HCT116 (cell line): Measurements from ENCODE around the gene MRPL50.

Experiments
- CTCF ChIP-seq, 3 experiments: fragments of 200-600 bp in 1 of 3; sonication (generic) in 1 of 3; IDR thresholded peaks in 2 of 3; conservative IDR thresholded peaks in 1 of 3; 2 replicates each; pipeline ENCODE4 v1.5.1; 2012 to 2017; ENCODE audit warnings: low read depth in 2 of 3, low read length in 2 of 3, antibody characterized with exemption in 1 of 3, borderline replicate concordance in 1 of 3, control low read depth in 1 of 3, mild to moderate bottlenecking in 1 of 3, mixed read lengths in 1 of 3, mixed run types in 1 of 3, moderate library complexity in 1 of 3; ENCODE audit not compliant: insufficient read depth in 1 of 3
- FOSL1 ChIP-seq: IDR thresholded peaks from 2 replicates; pipeline ENCODE4 v1.6.1; 2012; ENCODE audit warnings: low read depth
- POLR2A ChIP-seq: IDR thresholded peaks from 2 replicates; pipeline ENCODE4 v1.7.0; 2011; ENCODE audit warnings: borderline replicate concordance; ENCODE audit not compliant: insufficient read depth, insufficient read length; ENCODE audit errors: extremely low read depth
- TCF7L2 ChIP-seq: IDR thresholded peaks from 2 replicates; pipeline ENCODE4 v1.7.0; 2011; ENCODE audit warnings: borderline replicate concordance, inconsistent platforms; ENCODE audit not compliant: insufficient read depth, insufficient read length; ENCODE audit errors: extremely low read depth

DNA sequence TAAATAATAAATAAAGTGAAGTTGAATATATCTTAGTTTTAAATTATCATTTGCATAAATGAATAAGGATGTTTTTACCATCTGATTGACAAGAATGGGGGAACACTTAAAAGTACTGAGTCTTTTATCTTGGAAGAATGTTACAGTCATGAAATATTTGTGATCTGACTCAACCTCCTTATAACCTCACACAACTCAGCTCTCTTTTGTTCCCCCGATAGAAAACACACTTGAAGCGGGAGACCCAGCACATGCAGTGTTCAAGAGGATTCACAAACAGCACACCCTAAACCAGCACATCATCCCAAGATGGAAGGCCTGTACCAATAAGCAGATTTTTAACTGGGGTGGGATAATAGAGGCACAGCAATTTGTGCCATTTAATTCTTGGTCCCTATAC, 29.1 kb downstream of the MRPL50 start:
- no peak for TF ChIP-seq FOSL1
- TF ChIP-seq TCF7L2, result no peak
- TF ChIP-seq POLR2A, result no peak
- TF ChIP-seq CTCF (IDR thresholded peaks at IDR 0.05 in 2 of 3, conservative IDR thresholded peaks at IDR 0.05 in 1 of 3; ENCODE audit: borderline replicate concordance in 1 of 3, insufficient read depth in 1 of 3, low read depth in 2 of 3, low read length in 2 of 3), result no peak
